ENCODE results near the gene MAP2K1. TPM values are rescaled to one million over a fixed set of nuclear protein-coding genes. Genes with fewer than 3 reads are reported as not detected.

Gene MAP2K1
- polyA plus RNA-seq, 1 donor (not counting 4 experiments of a cell fraction or from before 2014, with no cell fraction given) = 73.8 TPM

GRCh38 chr15:66411190-66411589, 24.5 kb downstream of the MAP2K1 start:
- Histone ChIP-seq H3K9me1 (ENCODE audit: control insufficient read depth, extremely low read depth, insufficient read depth, low read length) (no peaks in the 10 kb centered on the region), H4K20me1 (ENCODE audit: control insufficient read depth, extremely low read depth, insufficient read depth, low read length) (no peaks in the 10 kb centered on the region), H3K4me2 (ENCODE audit: control insufficient read depth, extremely low read depth, insufficient read depth, low read depth, low read length) (no peak overlapping the region), H3K9me3 (ENCODE audit: control insufficient read depth, low read depth, low read length) (peaks cover 3% of the 10 kb centered on the region), H3K4me1 (ENCODE audit: control insufficient read depth, extremely low read depth, insufficient read depth, low read length) (peaks cover 8% of the 10 kb centered on the region), H3K9ac (ENCODE audit: control insufficient read depth, extremely low read depth, insufficient read depth, low read length) (no peak overlapping the region), H3K79me2 (ENCODE audit: control insufficient read depth, insufficient read depth, low read length) (peaks cover 99% of the 10 kb centered on the region), H2AFZ (ENCODE audit: control insufficient read depth, low read length) (no peak overlapping the region), H3K27me3 (ENCODE audit: control insufficient read depth, extremely low read depth, insufficient read depth, low read length) (no peaks in the 10 kb centered on the region), H3K4me3 (ENCODE audit: control insufficient read depth in 2 of 3, extremely low read depth in 1 of 3, insufficient read depth in 2 of 3, low read depth in 1 of 3, low read length in 3 of 3) (no peak overlapping the region), H3K27ac (ENCODE audit: control insufficient read depth, insufficient read depth, low read length) (no peak overlapping the region), H3K36me3 (ENCODE audit: control insufficient read depth in 2 of 2, extremely low read depth in 1 of 2, insufficient read depth in 2 of 2, low read length in 2 of 2) (peaks cover 3 to 5% of the 10 kb centered on the region in 2 experiments)
- dilution Hi-C loops (cut with MboI; ENCODE audit: extremely low pct_ligation_motif_present, low sequenced_read_pairs) = no loop called here
- FAIRE-seq (peak; percentile 29), DNase-seq (ENCODE audit: low read depth, low spot score) (no peak)
- TF ChIP-seq EZH2 (IDR thresholded peaks at IDR 0.05; ENCODE audit: low read length) (no peak), CTCF (optimal IDR thresholded peaks at IDR 0.05 in 1 of 3, IDR thresholded peaks at IDR 0.05 in 1 of 3, conservative IDR thresholded peaks at IDR 0.05 in 1 of 3; ENCODE audit: extremely low read depth in 1 of 3, insufficient read depth in 2 of 3, low read length in 3 of 3) (no peak)

DNA sequence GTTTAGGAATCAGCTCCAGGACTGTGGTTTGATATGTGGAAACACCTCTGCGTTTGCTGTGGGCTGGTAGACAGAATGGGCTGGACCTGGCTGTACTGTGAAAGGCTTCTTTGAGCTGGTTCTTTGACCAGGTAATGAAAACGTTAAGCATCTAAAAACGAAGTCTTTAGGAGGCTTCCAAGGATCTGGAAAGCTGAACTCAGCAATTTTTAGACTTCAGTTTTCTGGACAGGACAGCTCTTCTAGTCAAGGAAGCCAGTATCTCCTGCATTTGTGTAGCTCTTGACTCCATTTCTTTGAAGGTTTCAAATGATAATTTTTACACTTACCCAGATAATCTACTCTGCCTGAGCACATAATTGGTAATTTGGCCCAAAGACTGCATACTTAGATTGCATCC, 25.5 kb downstream of the MAP2K1 start:
- Histone ChIP-seq H3K4me3 (ENCODE audit: control insufficient read depth in 2 of 3, extremely low read depth in 1 of 3, insufficient read depth in 2 of 3, low read depth in 1 of 3, low read length in 3 of 3) (no peak overlapping the region), H3K9ac (ENCODE audit: control insufficient read depth, extremely low read depth, insufficient read depth, low read length) (no peak overlapping the region), H3K36me3 (ENCODE audit: control insufficient read depth in 2 of 2, extremely low read depth in 1 of 2, insufficient read depth in 2 of 2, low read length in 2 of 2) (peaks cover 3 to 5% of the 10 kb centered on the region in 2 experiments), H3K27me3 (ENCODE audit: control insufficient read depth, extremely low read depth, insufficient read depth, low read length) (no peaks in the 10 kb centered on the region), H3K27ac (ENCODE audit: control insufficient read depth, insufficient read depth, low read length) (no peak overlapping the region), H3K4me2 (ENCODE audit: control insufficient read depth, extremely low read depth, insufficient read depth, low read depth, low read length) (no peak overlapping the region), H4K20me1 (ENCODE audit: control insufficient read depth, extremely low read depth, insufficient read depth, low read length) (no peaks in the 10 kb centered on the region), H2AFZ (ENCODE audit: control insufficient read depth, low read length) (no peak overlapping the region), H3K79me2 (ENCODE audit: control insufficient read depth, insufficient read depth, low read length) (peaks cover 99% of the 10 kb centered on the region), H3K9me3 (ENCODE audit: control insufficient read depth, low read depth, low read length) (peaks cover 3% of the 10 kb centered on the region), H3K9me1 (ENCODE audit: control insufficient read depth, extremely low read depth, insufficient read depth, low read length) (no peaks in the 10 kb centered on the region), H3K4me1 (ENCODE audit: control insufficient read depth, extremely low read depth, insufficient read depth, low read length) (peaks cover 8% of the 10 kb centered on the region)
- no peak for DNase-seq (ENCODE audit: low read depth, low spot score)
- dilution Hi-C loops (cut with MboI; ENCODE audit: extremely low pct_ligation_motif_present, low sequenced_read_pairs) = no loop called here
- FAIRE-seq = no peak
- TF ChIP-seq CTCF (optimal IDR thresholded peaks at IDR 0.05 in 1 of 3, IDR thresholded peaks at IDR 0.05 in 1 of 3, conservative IDR thresholded peaks at IDR 0.05 in 1 of 3; ENCODE audit: extremely low read depth in 1 of 3, insufficient read depth in 2 of 3, low read length in 3 of 3) = no peak
- TF ChIP-seq EZH2 (IDR thresholded peaks at IDR 0.05; ENCODE audit: low read length) = no peak
